ENCODE measurements around the gene ZSCAN5B.
"Not testable (repeated sequence)": the region's sequence is repeated elsewhere in the genome, so short reads cannot be mapped to it uniquely, and the experiment has no call there.

DNA sequence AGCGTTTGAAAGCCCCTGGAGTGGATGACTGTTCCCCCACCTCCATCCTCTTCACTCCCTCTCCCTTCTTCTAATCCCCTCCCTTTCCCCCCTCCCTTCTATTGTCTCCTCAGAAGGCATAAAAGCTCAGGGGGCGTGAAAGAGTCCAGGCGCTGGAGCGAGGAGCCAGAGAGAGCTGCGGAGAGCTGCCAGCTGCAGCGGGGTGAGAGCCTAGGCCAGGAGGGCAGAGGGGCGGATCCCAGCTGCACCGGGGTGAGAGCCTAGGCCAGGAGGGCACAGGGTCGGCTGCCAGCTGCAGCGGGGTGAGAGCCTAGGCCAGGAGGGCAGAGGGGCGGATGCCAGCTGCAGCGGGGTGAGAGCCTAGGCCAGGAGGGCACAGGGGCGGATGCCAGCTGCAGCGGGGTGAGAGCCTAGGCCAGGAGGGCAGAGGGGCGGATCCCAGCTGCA lies 21.7 kb downstream of the ZSCAN5B start, which contains the start of gene GALP:
- TF ChIP-seq POLR2A, POLR2AphosphoS5 (IDR thresholded peaks at IDR 0.05): not testable (repeated sequence)

Data from prostate gland (tissue), 1 donor.